ENCODE measurements around the gene ASCL2.
"Not testable (repeated sequence)": the region's sequence is repeated elsewhere in the genome, so short reads cannot be mapped to it uniquely, and the experiment has no call there.

ASCL2 gene

GRCh38 chr11:2296913-2297622 is 26.7 kb upstream of the ASCL2 start:
- DNase-seq: no peak

- no peak for DNase-seq
Observed at GRCh38 chr11:2295971-2296912, 25.9 kb upstream of the ASCL2 start.

GRCh38 chr11:2294926-2295290 is 24.5 kb upstream of the ASCL2 start:
- DNase-seq: no peak

GRCh38 chr11:2293984-2294925 is 23.9 kb upstream of the ASCL2 start:
- DNase-seq: no peak

GRCh38 chr11:2293531-2293971 is 23.2 kb upstream of the ASCL2 start:
- DNase-seq: no peak

- no peak for DNase-seq
Observed at GRCh38 chr11:2290351-2290841, 20.0 kb upstream of the ASCL2 start.

- DNase-seq: no peak
Observed at GRCh38 chr11:2289859-2290258, 19.5 kb upstream of the ASCL2 start.

- no peak for DNase-seq
Observed at GRCh38 chr11:2289350-2289749, 19.0 kb upstream of the ASCL2 start.

- no peak for DNase-seq
Observed at GRCh38 chr11:2287091-2287490, 16.7 kb upstream of the ASCL2 start.

GRCh38 chr11:2286350-2286749 is 16.0 kb upstream of the ASCL2 start:
- not testable (repeated sequence) for DNase-seq

- no peak for DNase-seq
Observed at GRCh38 chr11:2280208-2280607, 9.8 kb upstream of the ASCL2 start.

GRCh38 chr11:2277933-2278523 is 7.6 kb upstream of the ASCL2 start:
- no peak for DNase-seq

- no peak for DNase-seq
Observed at GRCh38 chr11:2277008-2277346, 6.6 kb upstream of the ASCL2 start.

- DNase-seq: no peak
Observed at GRCh38 chr11:2276280-2277007, 6.1 kb upstream of the ASCL2 start.

- no peak for DNase-seq
Observed at GRCh38 chr11:2275334-2276279, 5.2 kb upstream of the ASCL2 start.

- DNase-seq: no peak
Observed at GRCh38 chr11:2273771-2274170, 3.4 kb upstream of the ASCL2 start.

GRCh38 chr11:2273311-2273710 is 2.9 kb upstream of the ASCL2 start:
- DNase-seq: no peak

- no peak for DNase-seq
Observed at GRCh38 chr11:2272946-2273280, 2.5 kb upstream of the ASCL2 start.

GRCh38 chr11:2272228-2272945 is 2.0 kb upstream of the ASCL2 start:
- DNase-seq: no peak
